HCT116 (cell line): ENCODE results near the gene TMA7. TPM values are rescaled to one million over a fixed set of nuclear protein-coding genes. Genes with fewer than 3 reads are reported as not detected.
A peak's percentile ranks its signal among the peaks of the same experiment; 100 is the strongest.

ENCODE experiments used
- ATAC-seq: fragments of 200-7000 bp; cut with Tn5 transposase; 2 replicates; pipeline ENCODE4 v1.9.1; 2020; ENCODE audit warnings: mild to moderate bottlenecking, moderate library complexity
- BruUV-seq: library from RNA; stranded (reverse); fragments of 400-500 nt; replicated peaks from 2 replicates; lab custom pipeline; 2021; lab: Mats Ljungman, UMichigan
- CTCF ChIA-PET: fragments of 300-600 bp; sonication (Branson Sonifier 250); formaldehyde crosslinking; loops from one replicate; lab custom pipeline; 2021; ENCODE audit warnings: antibody characterized with exemption; lab: Charles Lee
- POLR2A ChIA-PET: fragments of 300-600, 350-600 bp; sonication (Branson Sonifier 250); formaldehyde crosslinking; loops from one replicate; lab custom pipeline; 2021; ENCODE audit warnings: antibody characterized with exemption; lab: Charles Lee
- RAD21 ChIA-PET, 2 experiments: fragments of 300-600 bp; sonication (Branson Sonifier 250); formaldehyde crosslinking; loops; one replicate each; lab custom pipeline; 2023; ENCODE audit warnings: low total read pairs in 2 of 2; ENCODE audit not compliant: uncharacterized antibody in 2 of 2, unreplicated experiment in 2 of 2, low non-redundant PET in 1 of 2; lab: Charles Lee
- DNase-seq: peaks from one replicate; pipeline ENCODE4 v3.0.0-alpha.2; 2010; ENCODE audit warnings: low read depth, low spot score
- H2AFZ ChIP-seq: fragments of 200-600 bp; shearing (Covaris generic), sonication (generic); 2 replicates; pipeline ENCODE4 v1.6.1; 2017; ENCODE audit warnings: low read depth, mixed run types, mixed read lengths, antibody characterized with exemption, low read length; ENCODE audit not compliant: poor library complexity, severe bottlenecking
- H3K27ac ChIP-seq: 2 replicates; pipeline ENCODE4 v1.5.1; 2012; ENCODE audit warnings: low read depth, low read length
- H3K27me3 ChIP-seq: fragments of 200-600 bp; sonication (generic); 2 replicates; pipeline ENCODE4 v1.6.1; 2016; ENCODE audit warnings: mixed run types, low read length, mixed read lengths; ENCODE audit not compliant: insufficient read depth
- H3K36me3 ChIP-seq, 2 experiments: fragments of 200-500 bp in 1 of 2; fragments of 200-600 bp in 1 of 2; sonication (Bioruptor generic) in 1 of 2; sonication (generic) in 1 of 2; 2 replicates each; pipeline versions ENCODE4 v1.5.1 to v1.6.1; 2014 to 2016; ENCODE audit warnings: low read length in 2 of 2, inconsistent platforms in 1 of 2, mixed read lengths in 1 of 2, mixed run types in 1 of 2; ENCODE audit not compliant: insufficient read depth in 2 of 2, control insufficient read depth in 1 of 2
- H3K4me1 ChIP-seq, 2 experiments: fragments of 200-600 bp in 1 of 2; sonication (generic) in 1 of 2; 2 replicates each; pipeline versions ENCODE4 v1.5.1 to v1.6.1; 2012 to 2017; ENCODE audit warnings: low read length in 2 of 2, inconsistent platforms in 1 of 2, mild to moderate bottlenecking in 1 of 2, mixed read lengths in 1 of 2, mixed run types in 1 of 2, moderate library complexity in 1 of 2; ENCODE audit not compliant: insufficient read depth in 2 of 2, control insufficient read depth in 1 of 2
- H3K4me2 ChIP-seq: fragments of 200-600 bp; sonication (generic); 2 replicates; pipeline ENCODE4 v1.6.1; 2017; ENCODE audit warnings: mixed run types, low read length, mixed read lengths
- H3K4me3 ChIP-seq, 2 experiments: fragments of 200-600 bp in 1 of 2; sonication (generic) in 1 of 2; replicated peaks in 1 of 2; 2 replicates each; pipeline ENCODE4 v1.5.1; 2011 to 2016; ENCODE audit warnings: low read length in 2 of 2, control low read depth in 1 of 2, low read depth in 1 of 2, mild to moderate bottlenecking in 1 of 2, mixed read lengths in 1 of 2, mixed run types in 1 of 2
- H3K79me2 ChIP-seq: fragments of 200-600 bp; sonication (generic); 2 replicates; pipeline ENCODE4 v1.6.1; 2017; ENCODE audit warnings: mild to moderate bottlenecking, mixed run types, low read length, moderate library complexity, mixed read lengths; ENCODE audit not compliant: insufficient read depth
- H3K9ac ChIP-seq: fragments of 200-600 bp; sonication (generic); 2 replicates; pipeline ENCODE4 v1.6.1; 2016; ENCODE audit warnings: low read length, mixed read lengths
- H3K9me2 ChIP-seq: fragments of 200-600 bp; sonication (generic), shearing (Covaris generic); 2 replicates; pipeline ENCODE4 v1.6.1; 2017; ENCODE audit warnings: mixed run types, mild to moderate bottlenecking, moderate library complexity; ENCODE audit not compliant: insufficient read depth
- H3K9me3 ChIP-seq, 2 experiments: fragments of 200-500 bp in 1 of 2; fragments of 200-600 bp in 1 of 2; sonication (Bioruptor generic) in 1 of 2; sonication (generic) in 1 of 2; 2 replicates each; pipeline ENCODE4 v1.6.1; 2014 to 2017; ENCODE audit warnings: low read length in 2 of 2, mixed read lengths in 2 of 2, inconsistent platforms in 1 of 2, low read depth in 1 of 2, mild to moderate bottlenecking in 1 of 2, mixed run types in 1 of 2, moderate library complexity in 1 of 2; ENCODE audit not compliant: control insufficient read depth in 1 of 2, insufficient read depth in 1 of 2
- H4K20me1 ChIP-seq: fragments of 200-600 bp; sonication (generic), shearing (Covaris generic); 2 replicates; pipeline ENCODE4 v1.6.1; 2017; ENCODE audit warnings: mixed run types, mild to moderate bottlenecking, moderate library complexity; ENCODE audit not compliant: insufficient read depth
- ATF3 ChIP-seq: IDR thresholded peaks from 2 replicates; pipeline ENCODE4 v1.6.1; 2012
- CTCF ChIP-seq, 3 experiments: fragments of 200-600 bp in 1 of 3; sonication (generic) in 1 of 3; IDR thresholded peaks in 2 of 3; conservative IDR thresholded peaks in 1 of 3; 2 replicates each; pipeline ENCODE4 v1.5.1; 2012 to 2017; ENCODE audit warnings: low read depth in 2 of 3, low read length in 2 of 3, antibody characterized with exemption in 1 of 3, borderline replicate concordance in 1 of 3, control low read depth in 1 of 3, mild to moderate bottlenecking in 1 of 3, mixed read lengths in 1 of 3, mixed run types in 1 of 3, moderate library complexity in 1 of 3; ENCODE audit not compliant: insufficient read depth in 1 of 3
- POLR2AphosphoS5 ChIP-seq: IDR thresholded peaks from 2 replicates; pipeline ENCODE4 v1.6.1; 2011; ENCODE audit warnings: mild to moderate bottlenecking, low read depth, low read length, moderate library complexity
- YY1 ChIP-seq: IDR thresholded peaks from 2 replicates; pipeline ENCODE4 v1.6.1; 2011; ENCODE audit warnings: low read length, low read depth, moderate library complexity, mild to moderate bottlenecking; ENCODE audit not compliant: insufficient replicate concordance; ENCODE audit errors: extremely low read depth
- ZFX ChIP-seq: fragments of 450-650 bp; IDR thresholded peaks from 2 replicates; pipeline ENCODE4 v1.6.1; 2017
- intact Hi-C: fragments of 100-400 bp; cut with micrococcal nuclease; formaldehyde crosslinking; loops from 2 replicates; pipeline ENCODE4 v1.10.0; 2022
- total RNA-seq: library from RNA; stranded (reverse); gene quantifications from one replicate; pipeline ENCODE4 v1.2.1, GENCODE V29; 2021; ENCODE audit not compliant: unreplicated experiment

The TMA7 gene
- total RNA-seq, 1 experiment from 2014 or later = 334 TPM

- no peaks in the 10 kb centered on the region for H3K27me3 ChIP-seq
- peaks cover 28% of the 10 kb centered on the region for H3K79me2 ChIP-seq
- peak overlapping the region; percentile 2 for H3K27ac ChIP-seq
- H3K4me1 ChIP-seq = peaks cover 47 to 75% of the 10 kb centered on the region in 2 experiments
- no TSS peak for BruUV-seq
- ChIA-PET CTCF (interaction anchor here (1.3 to 6.4 kb wide), 26 partner anchors 10 to 278 kb away, joined by 3 to 386 read pairs (median 11); partner anchors contain the start of genes ATRIP, CDC25A and ZNF589), RAD21 (interaction anchor here (1.2 to 3.3 kb wide), 7 partner anchors 19 to 241 kb away, joined by 3 to 59 read pairs (median 14); no protein-coding TSS in a partner anchor), POLR2A (interaction anchor here (1.3 to 1.7 kb wide), 4 partner anchors 11 to 241 kb away, joined by 3 to 22 read pairs (median 12); partner anchors contain the start of gene ATRIP)
- peak overlapping the region; percentile 55 for H3K9ac ChIP-seq
- H3K36me3 ChIP-seq = peaks cover 0 to 17% of the 10 kb centered on the region in 2 experiments; a peak in 1 of 4 replicates
- H3K4me3 ChIP-seq = no peak overlapping the region
- ATAC-seq (no peak), DNase-seq (no peak)
- peak overlapping the region; percentile 79 for H3K4me2 ChIP-seq
- intact Hi-C loops = no loop called here
- no peaks in the 10 kb centered on the region for H3K9me3 ChIP-seq
- no peak overlapping the region for H2AFZ ChIP-seq
- TF ChIP-seq ATF3 = no peak
- no peaks in the 10 kb centered on the region for H4K20me1 ChIP-seq
- no peaks in the 10 kb centered on the region for H3K9me2 ChIP-seq
Measured at GRCh38 chr3:48435223-48435595, 4.8 kb upstream of the TMA7 start.

GRCh38 chr3:48435774-48436476 is 4.1 kb upstream of the TMA7 start:
- H3K79me2 ChIP-seq = peaks cover 35% of the 10 kb centered on the region
- BruUV-seq = no TSS peak
- ChIA-PET RAD21 (interaction anchor here (0.5 to 3.3 kb wide), 14 partner anchors 20 to 242 kb away, joined by 3 to 59 read pairs (median 4); no protein-coding TSS in a partner anchor), POLR2A (interaction anchor here (0.6 to 1.7 kb wide), 13 partner anchors 11 to 560 kb away, joined by 3 to 22 read pairs (median 3); partner anchors contain the start of genes ATRIP, CDC25A and PFKFB4), CTCF (interaction anchor here (0.6 to 6.4 kb wide), 66 partner anchors 8 to 914 kb away, joined by 3 to 386 read pairs (median 4); partner anchors contain the start of genes ATRIP, CDC25A, IP6K2 and NDUFAF3)
- peak; percentile 78 for DNase-seq
- no peaks in the 10 kb centered on the region for H3K9me2 ChIP-seq
- peak; percentile 43 for ATAC-seq
- intact Hi-C loops = loop anchor here (1.0 kb wide), 4 partner anchors 35 to 242 kb away; no protein-coding TSS in a partner anchor
- no peak overlapping the region for H3K9ac ChIP-seq
- peaks cover 42 to 68% of the 10 kb centered on the region in 2 experiments for H3K4me1 ChIP-seq
- 0 out of 2 replicates have a peak overlapping the region, but pooled peaks have one; percentile 14 for H3K4me2 ChIP-seq
- H3K4me3 ChIP-seq = no peak overlapping the region
- no peaks in the 10 kb centered on the region for H3K27me3 ChIP-seq
- peaks cover 0 to 17% of the 10 kb centered on the region in 2 experiments; a peak in 1 of 4 replicates for H3K36me3 ChIP-seq
- TF ChIP-seq ZFX (no peak), POLR2AphosphoS5 (peak; percentile 27; the same call in 1 of the 2 replicates), YY1 (peak; percentile 55), CTCF (IDR thresholded peaks at IDR 0.05 in 2 of 3, conservative IDR thresholded peaks at IDR 0.05 in 1 of 3; ENCODE audit: borderline replicate concordance in 1 of 3, insufficient read depth in 1 of 3, low read depth in 2 of 3, low read length in 2 of 3) (peak in 2 of 3 experiments; percentile 100; a peak in 4 of 6 replicates)
- TF ChIP-seq, all 23 proteins: peak for 3
- H4K20me1 ChIP-seq = no peaks in the 10 kb centered on the region
- H2AFZ ChIP-seq = no peak overlapping the region
- peak overlapping the region; percentile 5; the same call in 1 of the 2 replicates for H3K27ac ChIP-seq
- H3K9me3 ChIP-seq = no peaks in the 10 kb centered on the region
